T-cell (primary cell): ENCODE data around the gene LBR. TPM values are rescaled to one million over a fixed set of nuclear protein-coding genes. Genes with fewer than 3 reads are reported as not detected.
A peak's percentile ranks its signal among the peaks of the same experiment; 100 is the strongest.

Experiments used
- ATAC-seq, 4 experiments: fragments of 200-7000 bp in 3 of 4; fragments of 150-1000 bp in 1 of 4; cut with Tn5 transposase; replicated peaks in 1 of 4; 1 replicate in 3 of 4; 2 replicates in 1 of 4; pipeline ENCODE4 v1.10.0; 2021; ENCODE audit warnings: moderate library complexity in 3 of 4, mild to moderate bottlenecking in 2 of 4, moderate number of reproducible peaks in 1 of 4
- CTCF ChIA-PET, 2 donors: fragments of 300-600 bp; sonication (Branson Sonifier 250); formaldehyde crosslinking; loops; one replicate each; lab custom pipeline; 2022; ENCODE audit warnings: antibody characterized with exemption in 2 of 2; lab: Charles Lee
- POLR2A ChIA-PET, 2 donors: fragments of 300-600 bp; sonication (Branson Sonifier 250); formaldehyde crosslinking; loops; one replicate each; lab custom pipeline; 2022; ENCODE audit warnings: antibody characterized with exemption in 2 of 2; lab: Charles Lee
- DNase-seq, 35 experiments: peaks; one replicate each; pipeline versions ENCODE4 v3.0.0 to v3.0.0-alpha.2; 2013 to 2023
- H3K27ac ChIP-seq: one replicate; pipeline ENCODE4 v1.5.1; 2013; ENCODE audit warnings: low read length
- H3K27me3 ChIP-seq, 2 experiments: replicated peaks in 1 of 2; 1 replicate in 1 of 2; 2 replicates in 1 of 2; pipeline versions ENCODE4 v1.6.1 to v1.7.0; 2013; ENCODE audit warnings: low read length in 1 of 2, mixed read lengths in 1 of 2; ENCODE audit not compliant: control insufficient read depth in 2 of 2, insufficient read depth in 2 of 2; ENCODE audit errors: extremely low read depth in 1 of 2
- H3K36me3 ChIP-seq, 2 donors: 1 replicate in 1 of 2; 2 replicates in 1 of 2; pipeline versions ENCODE4 v1.6.1 to v1.7.0; 2013; ENCODE audit warnings: low read length in 1 of 2; ENCODE audit not compliant: control insufficient read depth in 2 of 2, insufficient read depth in 1 of 2; ENCODE audit errors: extremely low read depth in 1 of 2
- H3K4me1 ChIP-seq, 2 experiments: 1 replicate in 1 of 2; 2 replicates in 1 of 2; pipeline versions ENCODE4 v1.6.1 to v1.7.0; 2013; ENCODE audit warnings: low read length in 2 of 2, mixed read lengths in 1 of 2; ENCODE audit not compliant: insufficient read depth in 2 of 2, control insufficient read depth in 1 of 2; ENCODE audit errors: extremely low read depth in 1 of 2
- H3K4me3 ChIP-seq, 2 donors: 1 replicate in 1 of 2; 2 replicates in 1 of 2; pipeline versions ENCODE4 v1.5.1 to v1.7.0; 2013; ENCODE audit warnings: mild to moderate bottlenecking in 2 of 2, low read length in 1 of 2, moderate library complexity in 1 of 2; ENCODE audit not compliant: control insufficient read depth in 1 of 2; ENCODE audit errors: extremely low read depth in 1 of 2
- H3K9me3 ChIP-seq: 2 replicates; pipeline ENCODE4 v1.7.0; 2013
- H3K27ac Mint-ChIP-seq, 2 donors: one replicate each; pipeline ENCODE4 v1.8.0; 2020 to 2021; ENCODE audit warnings: mild to moderate bottlenecking in 2 of 2, mixed read lengths in 2 of 2
- H3K27me3 Mint-ChIP-seq, 2 donors: one replicate each; pipeline ENCODE4 v1.8.0; 2021 to 2022; ENCODE audit warnings: mixed read lengths in 2 of 2
- H3K36me3 Mint-ChIP-seq: one replicate; pipeline ENCODE4 v1.8.0; 2021; ENCODE audit warnings: mixed read lengths
- H3K4me1 Mint-ChIP-seq, 3 donors: one replicate each; pipeline ENCODE4 v1.8.0; 2020 to 2022; ENCODE audit warnings: mixed read lengths in 3 of 3, mild to moderate bottlenecking in 1 of 3
- H3K4me3 Mint-ChIP-seq, 3 donors: one replicate each; pipeline ENCODE4 v1.8.0; 2020 to 2022; ENCODE audit warnings: mild to moderate bottlenecking in 3 of 3, mixed read lengths in 3 of 3, moderate library complexity in 3 of 3
- H3K9me3 Mint-ChIP-seq, 3 donors: one replicate each; pipeline ENCODE4 v1.8.0; 2020 to 2022; ENCODE audit warnings: mixed read lengths in 3 of 3
- WGBS: methylation state at CpG from one replicate; pipeline ENCODE4 v1.1.5; 2013; ENCODE audit warnings: missing lambda C conversion rate; ENCODE audit not compliant: insufficient coverage; 5-methylcytosine and 5-hydroxymethylcytosine counted together
- total RNA-seq, 35 experiments: library from RNA in 6 of 35; stranded (reverse) in 6 of 35; fragments of 120-200 nt in 1 of 35; gene quantifications; one replicate each; pipeline versions ENCODE4 v1.2.1 to v1.2.4 and lab custom pipeline; 2013 to 2026

The LBR gene
- total RNA-seq, 5 donors from 2014 or later (not counting 1 experiment from before 2014, with no cell fraction given): 105 to 142 (median 118) TPM

- Mint-ChIP-seq H3K4me3 (peak overlapping the region; percentile 17 to 62 (median 45)), H3K9me3 (no peaks in the 10 kb centered on the region), H3K27me3 (no peaks in the 10 kb centered on the region), H3K27ac (peak overlapping the region; percentile 87 to 93), H3K4me1 (peaks cover 57 to 63% (median 60%) of the 10 kb centered on the region in 3 donors), H3K36me3 (no peaks in the 10 kb centered on the region)
- 79% methylated on average over 1 of the region's 3 CpGs for WGBS
- Histone ChIP-seq H3K27me3 (no peaks in the 10 kb centered on the region), H3K27ac (peak overlapping the region; percentile 56), H3K9me3 (no peaks in the 10 kb centered on the region), H3K4me1 (peaks cover 20 to 58% of the 10 kb centered on the region in 2 experiments), H3K36me3 (no peaks in the 10 kb centered on the region), H3K4me3 (peak overlapping the region in 1 of 2 donors; percentile 2)
- CTCF ChIA-PET: interaction anchor here in 1 of 2 donors (1.0 to 1.5 kb wide), 2 partner anchors 14 to 18 kb away, joined by 5 to 7 read pairs; partner anchors contain the start of gene LBR
- POLR2A ChIA-PET: interaction anchor here in 1 of 2 donors (1.0 kb wide), 1 partner anchor 17 kb away, joined by 4 read pairs; no protein-coding TSS in a partner anchor
- DNase-seq (no peak), ATAC-seq (no peak)
These were observed 14.3 kb upstream of the LBR start for GRCh38 chr1:225442123-225442505.

- Mint-ChIP-seq H3K4me1 (peaks cover 52 to 58% (median 58%) of the 10 kb centered on the region in 3 donors), H3K9me3 (no peaks in the 10 kb centered on the region), H3K36me3 (no peaks in the 10 kb centered on the region), H3K27ac (peak overlapping the region; percentile 87 to 93), H3K27me3 (no peaks in the 10 kb centered on the region), H3K4me3 (peak overlapping the region; percentile 4 to 62 (median 17))
- peak overlapping the region in 1 of 2 donors; percentile 2 for H3K4me3 ChIP-seq
- WGBS: 79% methylated on average over 5 of the region's 9 CpGs
- H3K27me3 ChIP-seq: no peaks in the 10 kb centered on the region
- H3K27ac ChIP-seq: peak overlapping the region; percentile 56
- no peaks in the 10 kb centered on the region for H3K36me3 ChIP-seq
- ChIA-PET POLR2A (interaction anchor here in 1 of 2 donors (1.0 kb wide), 1 partner anchor 16 kb away, joined by 4 read pairs; no protein-coding TSS in a partner anchor), CTCF (interaction anchor here (0.7 to 1.5 kb wide), 4 partner anchors 8 to 19 kb away, joined by 3 to 7 read pairs (median 4); partner anchors contain the start of gene LBR (in 1 of the 2))
- peaks cover 20 to 53% of the 10 kb centered on the region in 2 experiments for H3K4me1 ChIP-seq
- DNase-seq (no peak), ATAC-seq (no peak)
- no peaks in the 10 kb centered on the region for H3K9me3 ChIP-seq
These were observed 13.7 kb upstream of the LBR start for GRCh38 chr1:225441314-225442122.

DNA sequence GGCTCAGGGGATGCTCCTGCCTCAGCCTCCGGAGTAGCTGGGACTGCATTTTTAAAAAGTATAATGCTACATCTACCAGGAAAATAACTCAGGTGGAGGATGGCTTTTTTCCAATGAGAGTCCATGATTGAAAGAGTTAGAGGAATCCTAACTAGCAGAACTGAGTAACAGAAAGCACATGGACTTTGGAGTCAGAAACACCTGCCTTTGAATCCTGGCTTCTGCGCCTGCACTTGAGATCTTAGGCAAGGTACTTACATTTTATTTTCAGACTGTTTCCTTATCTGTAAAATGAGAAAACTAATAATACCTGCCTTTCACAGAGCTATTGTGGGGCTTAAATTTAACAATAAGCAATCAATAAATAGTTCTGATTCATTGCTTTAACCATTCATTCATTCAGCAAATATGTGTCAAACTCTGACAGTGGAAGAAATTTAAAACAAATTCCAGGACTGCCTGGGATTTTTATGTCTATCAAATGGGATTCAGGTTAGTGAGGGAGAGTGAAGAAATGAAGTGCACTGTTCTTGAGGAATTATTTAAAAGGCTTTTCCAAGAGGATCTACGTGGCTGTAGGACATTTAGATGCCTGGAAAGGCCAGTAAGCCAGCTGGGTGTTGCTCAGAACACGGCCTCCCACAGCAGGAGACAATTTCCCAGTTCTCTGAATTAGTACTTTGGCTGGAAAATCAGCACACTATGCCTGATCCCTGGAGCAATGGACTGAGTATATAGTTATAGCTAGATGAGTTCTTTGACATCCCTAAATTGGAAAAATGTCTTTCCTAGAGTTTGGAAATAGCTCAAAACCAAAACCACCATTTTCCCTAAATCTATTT is 12.8 kb upstream of the LBR start:
- Mint-ChIP-seq H3K4me3 (no peak overlapping the region), H3K9me3 (no peaks in the 10 kb centered on the region), H3K27ac (peak overlapping the region in 1 of 2 donors; percentile 32), H3K27me3 (no peaks in the 10 kb centered on the region), H3K36me3 (no peaks in the 10 kb centered on the region), H3K4me1 (peaks cover 43 to 51% (median 49%) of the 10 kb centered on the region in 3 donors)
- ChIA-PET POLR2A (interaction anchor here (0.6 to 1.0 kb wide), 4 partner anchors 10 to 19 kb away, joined by 3 to 4 read pairs (median 4); partner anchors contain the start of gene LBR (in 1 of the 2)), CTCF (interaction anchor here (0.6 to 1.5 kb wide), 7 partner anchors 12 to 624 kb away, joined by 3 to 9 read pairs (median 4); partner anchors contain the start of gene LBR (in 1 of the 2))
- Histone ChIP-seq H3K4me1 (peaks cover 14 to 43% of the 10 kb centered on the region in 2 experiments), H3K9me3 (no peaks in the 10 kb centered on the region), H3K4me3 (no peak overlapping the region), H3K27ac (no peak overlapping the region), H3K27me3 (no peaks in the 10 kb centered on the region), H3K36me3 (no peaks in the 10 kb centered on the region)
- WGBS: no CpG with 5 or more reads among the region's 4 CpGs
- DNase-seq (no peak), ATAC-seq (no peak)

DNA sequence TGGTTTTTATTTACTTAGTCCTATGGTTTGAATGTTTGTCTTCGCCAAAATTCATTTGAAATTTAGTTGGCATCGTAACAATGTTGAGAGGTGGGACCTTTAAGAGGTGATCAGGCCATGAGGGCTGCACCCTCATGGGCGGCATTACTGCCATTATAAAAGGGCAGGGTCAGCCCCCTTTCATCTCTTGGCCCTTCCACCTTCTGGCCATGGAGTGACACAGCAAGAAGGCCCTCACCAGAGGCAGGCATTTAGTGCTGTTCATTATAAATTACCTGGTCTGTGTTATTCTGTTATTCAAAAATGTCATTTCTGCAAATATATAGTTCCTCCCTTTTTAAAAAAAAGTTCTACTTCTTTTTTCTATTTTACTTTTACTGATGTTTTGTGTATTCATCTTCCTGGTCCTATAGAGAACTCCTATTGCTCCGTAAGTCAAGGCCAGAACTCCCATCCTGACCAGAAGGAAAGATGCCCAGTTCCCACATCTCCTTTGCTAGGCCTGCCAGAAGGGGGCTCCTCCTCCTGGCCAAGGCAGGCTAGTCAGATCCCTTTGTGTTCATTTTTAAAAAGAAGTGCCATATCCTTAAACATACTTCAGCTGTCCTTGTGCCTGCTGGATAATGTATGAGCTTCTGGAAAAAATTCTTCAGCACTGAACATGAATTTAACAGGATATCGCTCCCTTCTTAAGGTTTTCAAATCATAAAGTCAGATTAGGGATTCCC is 10.0 kb upstream of the LBR start:
- WGBS: 100% methylated on average over 2 of the region's 5 CpGs
- CTCF ChIA-PET: interaction anchor here in 1 of 2 donors (1.6 kb wide), 1 partner anchor 23 kb away, joined by 4 read pairs; no protein-coding TSS in a partner anchor
- Mint-ChIP-seq H3K4me3 (no peak overlapping the region), H3K36me3 (no peaks in the 10 kb centered on the region), H3K4me1 (peaks cover 18 to 25% (median 23%) of the 10 kb centered on the region in 3 donors), H3K27me3 (no peaks in the 10 kb centered on the region), H3K9me3 (no peaks in the 10 kb centered on the region), H3K27ac (no peak overlapping the region)
- ATAC-seq (no peak), DNase-seq (no peak)
- Histone ChIP-seq H3K4me1 (peaks cover 6 to 17% of the 10 kb centered on the region in 2 experiments), H3K4me3 (no peak overlapping the region), H3K9me3 (no peaks in the 10 kb centered on the region), H3K27ac (no peak overlapping the region), H3K36me3 (no peaks in the 10 kb centered on the region), H3K27me3 (peaks cover 0 to 3% of the 10 kb centered on the region in 2 experiments)
- POLR2A ChIA-PET: no interaction called here

DNA sequence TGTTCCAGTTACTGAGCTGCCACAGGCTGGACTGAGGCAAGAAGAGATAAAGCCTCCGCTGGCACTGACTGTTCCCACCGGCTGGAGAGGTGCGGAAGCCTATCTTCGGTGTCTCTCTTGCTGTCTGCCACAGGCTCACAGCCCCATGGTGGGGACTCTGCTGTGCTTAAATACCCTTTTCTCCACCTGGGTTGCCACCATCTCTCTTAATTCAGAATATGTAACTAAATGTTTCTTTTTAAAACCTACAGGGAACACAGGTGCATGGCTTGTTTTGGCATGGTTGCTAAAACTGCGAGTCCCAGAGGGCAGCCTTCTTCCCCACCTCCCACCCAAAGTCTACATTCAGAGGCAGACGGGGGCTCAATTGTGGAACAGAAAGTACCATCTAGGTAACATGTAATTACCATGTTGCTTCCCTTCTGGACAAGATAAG is 8.1 kb upstream of the LBR start:
- POLR2A ChIA-PET: no interaction called here
- Histone ChIP-seq H3K36me3 (no peaks in the 10 kb centered on the region), H3K27ac (no peak overlapping the region), H3K4me1 (no peaks in the 10 kb centered on the region), H3K9me3 (no peaks in the 10 kb centered on the region), H3K4me3 (no peak overlapping the region), H3K27me3 (peaks cover 0 to 3% of the 10 kb centered on the region in 2 experiments)
- 89% methylated on average over 3 of the region's 6 CpGs for WGBS
- H3K27me3 Mint-ChIP-seq: no peaks in the 10 kb centered on the region
- no peaks in the 10 kb centered on the region for H3K9me3 Mint-ChIP-seq
- no peak overlapping the region for H3K4me3 Mint-ChIP-seq
- CTCF ChIA-PET: interaction anchor here in 1 of 2 donors (0.7 kb wide), 1 partner anchor 39 kb away, joined by 3 read pairs; no protein-coding TSS in a partner anchor
- no peaks in the 10 kb centered on the region for H3K36me3 Mint-ChIP-seq
- H3K4me1 Mint-ChIP-seq: peaks cover under 1 to 6% (median 5%) of the 10 kb centered on the region in 3 donors
- no peak for DNase-seq
- no peak overlapping the region for H3K27ac Mint-ChIP-seq
- ATAC-seq: no peak
